Activated CD4-positive, alpha-beta T cell treated with anti-CD3 and anti-CD28 coated beads, Interleukin-2, amount 50 U/mL, for 24 hours (primary cell): Measurements from ENCODE around the gene TGFBR1.
"Not testable (repeated sequence)": the region's sequence is repeated elsewhere in the genome, so short reads cannot be mapped to it uniquely, and the experiment has no call there.

Experiments
- DNase-seq, 2 donors: peaks; one replicate each; pipeline ENCODE4 v3.0.0-alpha.2; 2020; ENCODE audit warnings: low read depth in 1 of 2, low spot score in 1 of 2

The TGFBR1 gene

GRCh38 chr9:99075246-99075912 lies 29.5 kb upstream of the TGFBR1 start:
- no peak for DNase-seq

GRCh38 chr9:99076030-99076429 lies 28.9 kb upstream of the TGFBR1 start:
- DNase-seq: no peak

- no peak for DNase-seq
These were observed 28.3 kb upstream of the TGFBR1 start for GRCh38 chr9:99076483-99077171.

- DNase-seq: no peak
These were observed 26.2 kb upstream of the TGFBR1 start for GRCh38 chr9:99078717-99079116.

GRCh38 chr9:99079542-99079941 lies 25.4 kb upstream of the TGFBR1 start:
- no peak for DNase-seq

- DNase-seq: no peak
These were observed 21.9 kb upstream of the TGFBR1 start for GRCh38 chr9:99083051-99083450.

- no peak for DNase-seq
These were observed 18.7 kb upstream of the TGFBR1 start for GRCh38 chr9:99085949-99086948.

GRCh38 chr9:99087462-99087861 lies 17.5 kb upstream of the TGFBR1 start:
- DNase-seq: no peak

GRCh38 chr9:99090336-99091130 lies 14.4 kb upstream of the TGFBR1 start:
- DNase-seq: no peak

- DNase-seq: no peak
These were observed 12.0 kb upstream of the TGFBR1 start for GRCh38 chr9:99092643-99093491.

GRCh38 chr9:99093492-99093791 lies 11.5 kb upstream of the TGFBR1 start:
- DNase-seq: no peak

GRCh38 chr9:99095565-99095964 lies 9.3 kb upstream of the TGFBR1 start:
- no peak for DNase-seq

GRCh38 chr9:99096409-99096808 lies 8.5 kb upstream of the TGFBR1 start:
- no peak for DNase-seq

GRCh38 chr9:99099806-99100585 lies 4.9 kb upstream of the TGFBR1 start:
- not testable (repeated sequence) for DNase-seq

- no peak for DNase-seq
These were observed 3.6 kb upstream of the TGFBR1 start for GRCh38 chr9:99101271-99101670.

- DNase-seq: no peak
These were observed 3.1 kb upstream of the TGFBR1 start for GRCh38 chr9:99101812-99102211.

- DNase-seq: no peak
These were observed 1.6 kb upstream of the TGFBR1 start for GRCh38 chr9:99103054-99103895.

- DNase-seq: no peak
These were observed 933 bp upstream of the TGFBR1 start for GRCh38 chr9:99103901-99104458.
